Activated naive CD4-positive, alpha-beta T cell (primary cell): ENCODE data around the gene TBC1D1.
"Not testable (repeated sequence)": the region's sequence is repeated elsewhere in the genome, so short reads cannot be mapped to it uniquely, and the experiment has no call there.

Experiments
- DNase-seq, 4 experiments: peaks; one replicate each; lab custom pipeline; 2025; lab: John Stamatoyannopoulos, UW

The TBC1D1 gene

DNA sequence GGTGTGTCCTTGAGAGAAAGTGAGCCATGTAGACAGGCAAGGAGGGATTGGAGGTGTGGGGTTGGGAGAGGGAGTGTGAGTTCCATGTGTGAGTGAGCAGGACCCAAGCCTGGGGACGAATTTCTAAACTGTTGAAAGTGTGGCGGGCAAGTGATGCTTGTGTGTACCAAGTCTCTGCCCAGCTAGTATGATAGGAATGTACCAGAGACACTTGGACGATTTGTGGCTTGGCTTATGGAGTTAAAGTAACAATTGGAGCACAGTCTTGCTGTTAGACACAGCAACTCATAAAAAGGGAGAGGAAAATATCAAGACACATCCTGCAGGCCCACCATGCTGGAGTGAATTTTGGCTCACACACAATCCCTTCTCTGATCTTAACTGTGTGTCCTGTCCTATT is 77.9 kb downstream of the TBC1D1 start:
- no peak for DNase-seq

DNA sequence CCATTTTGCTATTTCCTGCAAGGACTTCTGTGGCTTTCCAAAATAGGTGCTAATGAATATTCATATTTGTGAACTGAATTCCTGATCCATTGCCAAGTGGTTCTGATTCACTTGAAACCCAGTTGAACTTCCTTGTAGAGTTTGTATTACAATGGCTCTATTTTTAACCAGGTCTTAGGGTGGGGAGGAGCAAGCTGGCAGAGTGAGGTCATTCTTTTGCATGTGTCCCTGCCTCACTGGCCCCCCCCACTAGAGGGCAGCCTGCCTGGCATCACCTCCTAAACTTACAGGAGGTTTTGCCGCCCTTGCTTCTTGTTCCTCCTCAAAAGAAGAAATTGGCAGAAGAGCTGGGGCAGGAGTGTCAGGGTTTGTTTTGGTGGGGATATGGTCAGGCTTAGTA is 79.8 kb downstream of the TBC1D1 start:
- peak in 1 of 4 experiments; percentile 3 for DNase-seq

DNA sequence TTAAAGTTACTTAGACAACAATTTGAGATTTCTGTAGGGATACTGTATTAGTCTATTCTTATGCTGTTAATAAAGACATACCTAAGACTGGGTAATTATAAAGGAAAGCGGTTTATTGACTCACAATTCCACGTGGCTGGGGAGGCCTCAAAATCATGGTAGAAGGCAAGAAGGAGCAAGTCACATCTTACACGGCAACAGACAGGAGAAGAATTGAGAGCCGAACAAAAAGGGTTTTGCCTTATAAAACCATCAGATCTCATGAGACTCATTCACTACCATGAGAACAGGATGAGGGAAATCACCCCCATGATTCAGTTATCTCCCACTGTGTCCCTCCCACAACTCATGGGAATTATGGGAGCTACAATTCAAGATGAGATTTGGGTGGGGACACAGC is 80.3 kb downstream of the TBC1D1 start:
- DNase-seq, result no peak

DNA sequence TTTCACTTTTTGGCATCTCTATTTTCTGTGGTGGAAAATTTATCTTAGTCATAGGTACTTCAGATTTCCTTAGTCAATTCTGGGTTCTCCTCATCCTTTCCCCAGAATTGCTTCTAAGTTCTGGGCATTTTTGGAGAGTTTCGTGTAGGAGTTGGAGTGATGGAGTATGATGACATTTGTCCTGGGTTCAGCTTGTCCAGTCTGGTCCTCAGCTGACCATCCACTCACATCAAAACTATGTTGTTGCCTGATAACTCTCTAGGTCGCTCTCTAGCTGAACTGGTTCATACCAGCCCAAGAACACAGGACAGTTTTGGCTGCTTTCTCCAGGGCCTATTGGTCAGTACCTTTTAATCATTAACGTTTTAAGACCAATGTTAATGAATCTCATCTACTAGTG is 82.6 kb downstream of the TBC1D1 start:
- DNase-seq, result no peak

DNA sequence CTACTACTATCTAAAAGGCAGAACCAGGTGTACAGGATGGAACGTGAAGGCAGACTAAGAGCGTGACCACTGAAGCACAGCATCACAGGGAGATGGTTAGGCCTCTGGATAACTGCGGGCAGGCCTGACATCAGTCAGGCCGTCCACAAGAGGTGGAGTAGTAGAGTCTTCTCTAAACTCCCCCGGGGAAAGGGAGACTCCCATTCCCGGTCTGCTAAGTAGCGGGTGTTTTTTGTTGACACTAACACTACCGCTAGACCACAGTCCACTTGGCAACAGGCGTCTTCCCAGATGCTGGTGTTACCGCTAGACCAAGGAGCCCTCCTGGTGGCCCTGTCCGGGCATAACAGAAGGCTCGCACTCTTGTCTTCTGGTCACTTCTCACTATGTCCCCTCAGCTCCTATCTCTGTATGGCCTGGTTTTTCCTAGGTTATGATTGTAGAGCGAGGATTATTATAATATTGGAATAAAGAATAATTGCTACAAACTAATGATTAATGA is 84.5 kb downstream of the TBC1D1 start:
- DNase-seq, result not testable (repeated sequence)

DNA sequence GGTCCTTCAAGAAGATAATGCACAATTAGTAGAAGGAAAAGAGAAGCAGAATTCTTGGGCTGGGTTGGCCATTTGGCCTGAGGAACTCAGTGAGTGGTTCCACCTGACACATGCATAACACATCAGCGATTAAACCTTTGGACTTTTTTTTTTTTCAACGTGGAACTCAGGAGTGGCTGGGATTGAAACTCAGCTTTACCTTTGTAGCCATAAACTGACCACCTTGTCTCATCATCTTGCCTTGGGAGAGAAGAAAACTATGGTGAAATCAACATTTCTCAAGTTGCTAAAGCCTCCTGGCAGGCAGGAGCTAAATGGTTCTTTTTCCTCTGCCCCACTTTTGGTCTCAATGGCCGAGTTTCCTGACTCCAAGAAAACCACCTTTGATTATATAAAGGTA is 85.6 kb downstream of the TBC1D1 start:
- no peak for DNase-seq

DNA sequence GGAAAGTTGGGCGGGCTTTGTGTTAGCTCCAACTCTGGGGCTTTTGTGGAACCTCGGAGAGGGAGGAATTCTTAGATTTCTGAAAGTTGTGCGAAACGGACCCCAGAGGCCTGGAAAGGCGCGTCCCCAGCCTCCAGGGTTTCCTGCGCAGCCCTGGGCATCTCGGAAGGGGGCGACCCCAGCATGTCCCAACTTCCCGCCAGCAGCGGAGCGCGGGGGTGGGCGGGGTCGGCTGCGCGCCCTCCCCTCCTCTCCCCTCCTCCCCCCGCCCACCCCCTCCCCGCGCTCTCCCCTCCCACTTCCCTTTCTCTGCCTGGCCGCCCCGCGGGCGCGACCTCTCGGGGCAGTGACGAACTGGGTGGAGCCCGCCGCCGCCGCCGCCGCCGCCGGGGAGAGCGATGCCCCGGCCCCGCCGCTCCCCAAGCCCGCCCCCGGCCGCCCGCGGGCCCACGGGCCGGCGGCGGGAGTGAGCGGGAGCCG is 86.1 kb downstream of the TBC1D1 start:
- peak; percentile 27 to 74 (median 48) for DNase-seq

DNA sequence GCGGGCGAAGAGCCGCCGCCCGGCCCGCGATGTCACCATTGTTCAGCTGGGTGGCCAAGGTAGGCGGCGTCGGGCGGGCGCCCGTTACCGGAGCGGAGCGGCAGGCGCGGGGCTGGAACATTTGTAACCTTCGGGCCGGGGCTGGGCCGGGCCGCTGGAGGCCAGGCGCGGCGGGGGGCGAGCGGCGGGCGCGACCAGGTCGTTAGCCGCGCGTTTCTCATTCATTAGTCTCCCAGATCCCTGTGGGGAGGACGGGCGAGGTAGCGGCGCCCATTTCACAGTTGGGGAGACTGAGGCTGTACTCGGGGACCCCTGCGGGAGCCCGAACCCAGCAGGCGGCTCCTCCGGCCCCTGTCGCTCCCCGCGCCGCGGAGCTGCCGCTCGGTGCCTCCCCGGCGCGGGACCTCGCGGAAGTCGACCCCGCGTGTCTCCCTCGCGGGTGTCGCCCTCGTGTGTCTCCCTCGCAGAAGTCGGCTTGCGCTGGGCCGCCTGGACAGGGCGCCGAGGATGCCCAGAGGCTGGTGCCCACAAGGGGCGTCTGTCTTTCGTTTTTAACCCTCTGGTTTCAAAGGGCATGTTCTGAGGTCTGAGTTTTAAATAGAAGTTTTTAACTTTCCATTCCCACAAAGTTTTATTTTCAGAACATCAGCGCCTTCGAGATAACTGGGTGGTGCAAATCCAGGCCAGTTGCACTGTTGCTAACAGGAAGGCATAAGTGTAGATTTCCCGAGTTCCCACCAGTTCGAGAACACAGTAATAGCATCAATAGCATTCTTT is 86.8 kb downstream of the TBC1D1 start:
- peak in 3 of 4 experiments; percentile 27 to 69 (median 47) for DNase-seq

DNA sequence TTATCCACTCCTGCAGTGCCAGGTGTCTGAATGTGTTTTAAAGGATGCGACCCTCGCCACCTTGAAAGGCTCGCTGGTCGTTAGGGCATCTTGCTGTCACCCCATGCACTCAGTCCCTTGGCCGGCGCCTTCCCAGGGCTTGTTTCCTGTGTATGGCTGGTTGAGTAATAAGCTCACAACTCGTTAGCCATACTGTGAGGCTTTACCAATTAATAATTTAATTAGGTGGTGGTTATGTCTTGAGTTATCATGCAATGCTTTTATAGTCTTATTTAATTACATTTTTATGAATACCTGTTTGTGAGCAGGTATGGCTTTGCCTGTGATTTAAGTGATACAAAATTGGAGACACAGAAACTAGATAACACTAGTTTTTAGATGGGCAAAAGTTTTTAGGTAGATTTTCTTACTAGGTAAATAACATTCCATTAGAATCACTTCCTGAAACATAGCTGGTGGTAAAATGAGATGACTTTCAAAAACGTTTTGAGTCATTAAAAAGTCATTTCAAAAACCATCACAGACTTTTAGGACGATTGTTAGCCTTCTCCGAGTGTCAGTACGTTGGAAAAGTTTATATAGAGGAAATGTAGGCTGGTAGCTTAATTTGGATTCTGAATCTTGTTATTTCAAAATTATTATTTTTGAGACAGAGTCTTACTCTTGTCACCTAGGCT is 87.5 kb downstream of the TBC1D1 start:
- peak in 1 of 4 experiments; percentile 3 for DNase-seq

DNA sequence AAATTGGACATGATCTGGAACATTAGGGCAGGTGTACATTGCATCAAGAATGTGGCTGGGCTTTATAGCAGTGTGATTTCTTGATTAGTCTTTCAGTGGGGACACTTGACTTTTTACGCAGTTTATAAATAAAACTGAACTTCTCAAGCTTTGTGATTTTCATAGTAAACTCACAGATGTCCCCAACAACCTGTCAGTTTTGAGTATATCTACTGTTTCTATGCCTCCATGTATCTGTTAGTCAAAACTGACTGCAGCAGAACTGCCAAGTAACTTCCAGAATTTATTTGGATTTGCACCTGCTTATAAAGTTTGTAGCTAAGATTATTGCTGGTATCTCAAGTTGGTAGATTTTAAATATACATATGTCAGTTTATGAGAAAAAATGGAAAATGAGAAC is 89.4 kb downstream of the TBC1D1 start:
- DNase-seq, result no peak

DNA sequence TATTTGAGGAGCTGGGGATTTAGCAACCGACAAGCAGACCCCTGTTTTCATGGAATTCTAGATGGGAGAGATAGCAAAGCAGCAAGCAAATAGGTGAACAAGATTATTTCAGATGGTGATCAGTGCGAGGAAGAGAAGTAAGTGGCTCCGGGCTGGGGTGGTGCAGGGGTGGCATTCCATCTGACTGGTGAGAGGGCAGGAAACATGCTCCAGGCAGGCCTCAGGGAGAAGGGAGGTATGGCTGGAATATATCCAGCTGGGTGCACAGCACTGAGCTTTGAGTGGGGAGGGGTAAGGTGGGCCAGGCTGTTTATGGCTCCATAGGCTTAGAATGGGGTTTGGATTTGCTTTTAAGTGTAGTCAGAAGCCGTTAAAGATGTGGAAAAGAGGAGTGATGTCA is 90.5 kb downstream of the TBC1D1 start:
- DNase-seq, result no peak

DNA sequence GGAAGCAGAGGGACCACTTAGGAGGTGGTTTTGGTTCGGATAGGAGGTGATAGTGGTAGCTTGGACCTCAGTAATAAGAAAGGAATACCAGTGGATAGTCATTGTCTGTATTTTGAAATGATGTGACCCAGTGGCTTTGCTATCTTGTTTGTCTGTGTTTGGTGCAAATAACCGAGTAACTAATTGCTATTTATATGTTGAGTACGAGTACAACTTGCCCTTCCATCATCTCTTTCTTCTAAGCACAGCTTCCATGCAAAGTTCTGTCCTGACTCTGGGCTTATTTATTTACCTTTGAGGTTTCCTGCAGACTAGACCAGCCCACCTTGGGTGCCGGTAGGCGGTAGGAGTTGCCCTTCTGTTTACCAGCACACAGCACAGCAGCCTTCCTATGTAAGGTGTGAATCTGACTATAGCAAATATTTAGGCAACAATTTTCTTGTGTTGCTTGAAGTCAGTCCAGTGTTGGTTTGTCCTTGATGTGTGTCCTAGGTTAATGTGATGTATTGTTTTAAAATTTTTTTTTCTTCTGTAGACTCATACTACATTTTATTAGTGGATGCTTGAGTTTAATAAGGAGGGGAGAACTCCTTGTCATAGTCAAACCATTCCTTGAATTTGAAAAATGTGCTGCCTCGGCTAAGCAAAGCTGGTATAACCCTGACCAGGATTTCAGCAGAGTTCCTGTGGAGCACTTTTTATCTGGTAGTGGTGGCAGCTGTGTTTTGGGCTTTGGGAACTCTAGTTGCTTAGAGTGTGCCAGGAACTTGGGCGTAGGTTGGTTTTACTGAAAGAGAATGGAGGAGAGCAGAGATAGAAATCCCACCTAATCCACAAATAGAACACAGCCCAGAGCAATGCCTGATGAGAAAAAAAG is 91.2 kb downstream of the TBC1D1 start:
- DNase-seq, result no peak

DNA sequence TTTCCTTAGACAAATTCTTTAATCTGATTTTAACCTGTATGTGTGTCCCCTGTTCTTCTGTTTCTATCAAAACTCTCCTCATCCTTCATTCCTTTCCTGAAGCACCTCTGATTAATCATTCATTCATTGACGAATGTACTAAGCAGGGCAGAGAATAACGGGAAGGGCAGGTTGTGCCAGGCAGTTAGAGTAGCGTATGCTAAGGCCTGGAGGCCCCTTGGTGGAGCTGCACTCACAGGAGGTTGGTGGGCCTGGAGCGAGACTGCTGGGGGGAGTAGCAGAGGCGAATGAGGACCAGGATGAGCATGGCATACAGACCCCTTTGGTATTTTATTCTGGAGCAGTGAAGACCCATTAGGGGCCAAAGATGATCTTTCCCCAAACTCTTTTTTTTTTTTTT is 91.9 kb downstream of the TBC1D1 start:
- DNase-seq, result no peak

DNA sequence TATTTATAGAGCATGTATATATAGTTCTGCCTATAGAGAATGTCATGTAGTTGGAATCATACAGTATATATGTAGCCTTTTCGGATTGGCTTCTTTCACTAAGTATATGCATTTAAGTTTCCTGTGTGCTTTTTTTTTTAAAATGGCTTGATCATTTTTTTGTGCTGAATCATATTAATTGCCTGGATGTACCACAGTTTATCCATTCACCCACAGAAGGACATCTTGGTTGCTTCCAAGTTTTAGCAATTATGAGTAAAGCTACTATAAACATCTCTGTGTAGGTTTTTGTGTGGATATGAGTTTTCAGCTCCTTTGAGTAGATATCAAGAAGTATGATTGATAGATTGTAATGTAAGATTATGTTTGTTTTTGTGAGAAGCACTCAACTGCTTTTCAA is 93.1 kb downstream of the TBC1D1 start:
- no peak for DNase-seq

DNA sequence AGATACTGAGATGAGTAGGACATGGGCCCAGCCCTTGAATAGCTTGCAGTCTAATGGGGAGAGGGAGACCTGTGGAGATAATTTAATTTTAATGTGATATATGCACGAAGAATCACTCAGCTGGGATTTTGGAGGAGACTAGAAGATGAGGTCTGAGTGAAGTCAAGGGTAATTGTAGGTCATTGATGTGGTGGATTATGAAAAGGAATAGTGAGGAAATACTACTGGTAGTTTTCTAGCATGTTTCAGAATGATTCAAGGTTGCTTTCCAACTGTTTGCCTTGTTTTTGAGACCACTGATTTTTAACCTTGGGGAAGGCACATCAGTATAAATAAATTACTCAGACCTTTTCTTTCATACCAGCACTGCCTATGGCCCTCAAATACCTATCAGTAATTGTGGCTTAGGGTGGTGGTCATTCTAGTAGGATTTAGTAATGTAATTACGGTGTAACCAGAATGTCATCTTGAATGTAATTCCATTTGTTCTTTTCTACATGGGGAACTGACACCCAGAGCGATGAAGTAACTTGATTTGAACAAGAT is 94.9 kb downstream of the TBC1D1 start:
- no peak for DNase-seq

DNA sequence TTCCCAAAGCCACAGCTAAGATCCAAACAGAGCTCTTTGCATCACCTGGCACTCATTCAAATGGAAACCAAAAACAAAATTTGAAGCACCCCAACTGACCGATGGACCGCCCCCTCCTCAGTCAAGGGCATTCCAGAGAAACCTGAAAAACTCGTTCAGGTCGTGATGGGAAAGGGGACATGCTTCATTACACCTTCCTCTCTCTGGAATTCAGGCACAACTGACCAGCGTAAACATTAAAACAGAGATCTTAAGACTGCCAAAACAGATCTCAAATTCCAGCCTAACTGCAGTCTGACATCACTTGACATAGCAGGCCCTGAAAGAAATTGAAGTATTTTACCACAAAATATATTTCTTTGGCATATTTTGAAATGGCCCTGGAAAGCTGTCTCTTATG is 97.8 kb downstream of the TBC1D1 start:
- no peak for DNase-seq

DNA sequence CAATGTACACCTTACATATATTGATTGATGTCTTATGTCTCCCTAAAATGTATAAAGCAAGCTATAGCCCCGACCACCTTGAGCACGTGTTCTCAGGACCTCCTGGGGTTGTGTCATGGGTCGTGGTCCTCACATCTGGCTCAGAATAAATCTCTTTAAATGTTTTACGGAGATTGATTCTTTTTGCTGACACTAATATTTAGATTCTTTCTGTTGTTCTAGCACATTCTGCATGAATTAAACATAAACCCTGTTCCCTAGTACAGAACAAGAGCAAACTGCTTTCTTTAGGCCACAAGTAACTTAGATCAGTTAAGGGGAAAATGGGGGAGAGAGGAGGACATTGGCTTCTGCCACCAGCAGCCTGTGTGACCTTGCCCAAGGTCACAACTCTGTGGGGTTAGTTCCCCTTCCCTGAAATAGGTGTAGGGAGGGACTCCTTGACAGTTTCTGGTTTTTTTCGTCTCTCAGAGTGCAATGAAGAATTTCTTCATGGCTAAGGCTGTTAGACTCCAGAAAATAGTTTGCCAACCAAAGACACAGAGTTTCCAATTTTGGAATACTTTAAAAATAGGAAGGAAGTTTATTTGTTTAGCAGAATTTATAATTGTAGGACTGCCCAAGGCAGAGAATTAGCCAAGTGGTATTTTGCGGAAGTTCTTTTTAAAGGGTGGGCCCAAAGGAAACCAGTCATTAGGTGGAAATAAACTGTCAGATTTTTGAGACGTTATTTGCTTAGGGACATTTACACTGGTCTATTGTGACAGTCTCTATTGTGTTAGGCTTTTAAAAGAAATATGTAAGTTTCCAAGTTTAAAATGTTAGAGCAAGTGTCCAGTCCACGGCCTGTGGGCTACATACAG is 98.7 kb downstream of the TBC1D1 start:
- DNase-seq, result no peak

DNA sequence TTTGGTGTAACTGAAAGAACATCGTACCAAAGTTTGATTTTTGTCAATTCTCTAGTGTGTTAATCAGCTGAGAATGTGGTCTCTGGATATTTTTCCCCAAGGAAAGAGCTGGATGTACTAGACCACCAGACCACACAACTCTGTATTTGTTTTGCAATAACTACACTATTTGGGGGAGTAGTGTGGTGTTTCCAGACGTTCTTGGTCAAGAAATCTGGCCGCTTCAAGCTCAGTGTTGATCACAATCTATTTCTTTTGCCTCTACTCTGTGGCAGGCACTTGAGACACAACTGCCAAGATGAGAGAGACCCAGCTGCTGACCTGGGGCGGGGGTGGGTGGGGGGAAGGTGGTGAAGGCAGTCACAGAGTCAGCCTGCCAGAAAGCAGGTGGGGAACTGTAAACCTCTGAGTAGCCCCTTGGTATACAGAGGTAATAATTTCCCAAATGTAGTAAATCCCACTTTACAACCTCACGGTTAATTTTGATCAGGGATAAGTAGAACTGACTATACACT is 99.9 kb downstream of the TBC1D1 start:
- no peak for DNase-seq

DNA sequence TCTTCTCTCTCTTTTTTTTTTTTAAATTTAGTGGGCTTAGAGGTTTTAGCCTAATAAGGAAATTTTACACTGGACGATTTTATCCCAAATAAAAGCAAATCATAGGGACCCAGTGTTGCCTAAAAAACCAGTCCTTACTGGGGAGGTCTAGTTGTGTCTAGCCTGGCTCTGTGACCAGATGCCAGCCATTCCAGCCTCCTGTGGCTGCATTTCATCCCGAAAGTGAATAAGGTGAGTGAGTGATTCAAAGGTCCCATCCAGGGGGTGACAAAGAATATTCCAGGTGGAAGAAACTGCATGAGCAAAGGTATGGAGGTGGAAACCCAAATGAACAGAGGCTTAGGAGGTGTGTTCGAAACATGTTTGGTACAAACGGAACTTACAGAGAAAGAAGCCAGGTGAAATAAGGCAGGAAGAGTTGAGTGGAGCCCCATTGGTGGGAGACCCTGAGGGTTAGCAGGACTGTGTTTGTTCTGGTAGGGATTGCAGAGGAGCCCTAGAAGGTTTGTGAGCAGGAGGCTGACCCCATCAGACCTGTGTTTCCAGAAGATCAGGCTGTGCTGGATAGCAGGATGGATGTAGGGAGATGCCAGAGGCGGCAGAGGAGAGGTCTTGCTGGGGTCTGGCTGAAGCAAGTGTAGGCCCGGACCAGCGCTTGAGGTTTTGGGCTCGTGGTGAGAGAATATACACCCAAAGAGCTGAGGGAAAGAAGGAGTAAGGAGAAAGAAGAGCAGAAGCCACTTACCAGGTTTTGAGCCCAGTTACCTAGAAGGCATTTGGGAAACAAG is 100.9 kb downstream of the TBC1D1 start:
- no peak for DNase-seq

DNA sequence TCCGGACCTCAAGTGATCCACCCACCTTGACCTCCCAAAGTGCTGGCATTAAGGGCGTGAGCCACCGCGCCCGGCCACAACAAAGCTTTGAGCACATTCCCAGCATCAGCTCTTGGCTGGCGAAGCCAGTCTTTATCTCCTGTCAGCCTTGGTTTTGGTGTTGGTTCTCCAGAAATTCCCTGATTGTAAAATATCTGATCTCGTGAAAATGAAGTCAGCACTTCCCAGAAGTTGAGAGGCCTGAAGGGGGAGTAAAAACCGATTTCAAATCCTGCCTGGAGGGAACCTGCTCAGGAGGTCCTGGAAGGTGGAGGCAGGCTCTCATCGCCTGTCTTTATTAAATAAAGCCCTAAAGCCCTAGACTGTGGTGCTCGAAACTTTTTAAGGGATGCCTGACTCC is 102.9 kb downstream of the TBC1D1 start:
- DNase-seq, result no peak
